Forelimb muscle (tissue), 1 donor: ENCODE data around the gene UBE2D4. TPM values are rescaled to one million over a fixed set of nuclear protein-coding genes. Genes with fewer than 3 reads are reported as not detected.
"Not testable (repeated sequence)": the region's sequence is repeated elsewhere in the genome, so short reads cannot be mapped to it uniquely, and the experiment has no call there.

Source experiments
- DNase-seq: peaks from one replicate; pipeline ENCODE4 v3.0.0-alpha.2; 2013; ENCODE audit warnings: low read depth
- polyA plus RNA-seq: library from polyadenylated mRNA; unstranded; fragments of 120-200 nt; gene quantifications from one replicate; pipeline ENCODE4 v1.2.1, GENCODE V29; 2013; ENCODE audit not compliant: insufficient read length

Gene UBE2D4
- 19.1 TPM for polyA plus RNA-seq

GRCh38 chr7:43925984-43926797 lies at the start of gene UBE2D4:
TSS of gene UBE2D4 (plus strand) at chr7:43926436. CDS start at chr7:43926533, 97 bp downstream.
- peak; percentile 20 for DNase-seq

- no peak for DNase-seq
Measured at GRCh38 chr7:43876976-43877745, 49.1 kb upstream of the UBE2D4 start.

DNA sequence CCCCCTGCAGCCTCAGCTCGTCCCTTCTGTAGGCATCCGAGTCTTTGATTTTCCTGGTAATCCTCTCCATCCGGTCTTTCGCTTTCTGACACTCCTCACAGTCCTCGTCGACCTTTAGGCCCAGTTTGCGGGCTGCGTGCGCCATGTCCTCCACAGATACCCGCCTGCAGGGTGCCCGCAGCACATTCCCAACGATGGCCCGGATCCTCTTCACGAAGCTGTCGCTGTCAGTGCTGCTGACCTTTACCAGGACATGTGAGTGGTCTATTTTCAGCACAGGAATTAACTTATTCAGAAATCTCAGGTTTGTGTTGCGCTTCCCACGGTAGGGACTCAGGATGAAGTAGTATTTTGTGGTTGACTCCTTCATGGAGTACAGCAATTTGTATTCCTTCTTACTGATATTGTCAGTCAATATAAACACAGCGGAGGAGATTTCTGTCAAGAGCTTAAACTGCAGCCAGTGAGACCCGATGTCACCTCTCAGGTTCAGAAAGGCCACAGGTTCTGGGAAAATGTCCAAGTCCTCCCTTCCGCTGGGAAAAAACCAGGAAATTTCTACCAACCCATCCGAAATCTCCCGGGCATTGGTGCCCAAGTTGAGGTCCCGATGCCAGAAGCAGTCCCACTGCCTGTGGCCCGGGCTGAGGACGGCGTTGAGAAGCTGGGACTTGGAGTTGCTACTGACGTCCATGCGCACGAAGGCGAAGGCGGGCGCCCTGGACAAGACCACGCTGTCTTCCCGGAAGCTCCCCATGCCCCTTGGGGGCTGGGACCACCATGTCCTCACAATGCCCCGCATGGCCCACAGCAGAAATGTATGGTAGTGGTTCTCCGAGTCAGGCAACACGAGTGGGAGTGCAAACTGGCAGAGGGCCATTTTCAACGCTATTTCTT lies 48.0 kb upstream of the UBE2D4 start:
- DNase-seq, result no peak

DNA sequence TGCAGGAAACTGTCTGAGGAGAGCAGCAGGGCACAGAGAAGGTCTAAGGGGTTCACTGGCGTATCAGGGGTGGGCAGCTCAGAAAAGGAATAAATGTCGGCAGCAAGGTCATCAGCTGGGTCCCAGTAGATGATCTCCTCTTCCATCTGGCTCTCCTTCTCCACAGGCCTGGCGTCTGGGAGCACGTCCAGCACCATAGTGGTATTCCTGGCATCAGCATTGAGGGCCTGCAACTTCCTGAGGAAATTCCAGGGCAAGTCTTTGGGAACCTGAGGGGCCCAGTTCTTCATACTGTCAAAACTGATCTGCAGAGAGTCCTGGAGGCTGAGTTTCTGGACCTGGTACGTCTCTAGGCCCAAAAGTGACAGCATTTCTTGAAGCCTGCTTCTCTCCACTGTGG lies 47.4 kb upstream of the UBE2D4 start:
- DNase-seq, result no peak

GRCh38 chr7:43879477-43879876 lies 46.8 kb upstream of the UBE2D4 start:
- no peak for DNase-seq

- DNase-seq, result no peak
Measured at GRCh38 chr7:43880596-43880995, 45.6 kb upstream of the UBE2D4 start.

GRCh38 chr7:43884209-43884608 lies 42.0 kb upstream of the UBE2D4 start:
- DNase-seq, result no peak

GRCh38 chr7:43884617-43885016 lies 41.6 kb upstream of the UBE2D4 start:
- DNase-seq, result no peak

DNA sequence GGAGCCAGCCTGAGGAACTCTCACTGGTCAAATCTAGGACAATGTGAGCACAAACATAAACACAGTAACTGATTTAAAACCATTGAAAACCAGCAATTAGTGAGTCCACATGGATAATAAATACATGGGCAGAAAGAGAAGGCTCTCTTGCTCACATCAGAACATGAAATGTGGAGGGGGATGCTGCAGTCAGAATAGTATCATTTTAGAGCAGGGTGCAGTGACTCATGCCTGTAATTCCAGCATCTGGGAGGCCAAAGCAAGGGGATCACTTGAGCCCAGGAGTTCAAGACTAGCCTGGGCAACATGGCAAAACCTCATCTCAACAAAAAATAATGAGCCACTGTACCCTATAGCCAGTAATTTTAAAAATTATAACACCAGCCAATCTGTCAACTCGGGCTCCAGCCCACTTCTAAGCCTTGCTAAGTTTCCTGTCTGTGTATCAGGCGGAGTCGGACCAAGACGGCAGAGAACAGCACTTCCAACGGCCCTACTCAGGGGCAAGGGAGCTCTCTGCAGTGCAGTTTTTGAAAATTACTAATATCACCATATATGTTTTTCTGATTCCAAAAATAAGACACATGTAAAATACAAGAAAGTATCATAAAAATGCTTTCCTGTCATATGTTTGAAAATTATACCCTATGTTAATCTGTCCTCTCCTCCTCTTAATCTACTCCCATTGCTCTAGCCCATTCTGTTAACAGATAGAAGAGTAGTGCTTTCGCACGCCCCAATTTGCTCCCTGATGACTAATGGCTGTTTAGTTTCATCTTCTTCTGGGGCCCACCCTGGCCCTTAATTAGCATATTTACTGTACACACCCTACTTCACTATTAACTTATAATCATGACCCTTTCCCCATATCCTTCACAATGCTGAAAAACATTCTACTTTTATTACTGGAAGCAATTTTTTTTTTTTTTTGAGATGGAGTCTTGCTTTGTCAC lies 37.0 kb upstream of the UBE2D4 start:
- DNase-seq, result no peak

GRCh38 chr7:43890468-43890867 lies 35.8 kb upstream of the UBE2D4 start:
- no peak for DNase-seq

GRCh38 chr7:43891069-43891955 lies 34.9 kb upstream of the UBE2D4 start:
- no peak for DNase-seq

GRCh38 chr7:43895847-43896415 lies 30.3 kb upstream of the UBE2D4 start:
- DNase-seq, result no peak

DNA sequence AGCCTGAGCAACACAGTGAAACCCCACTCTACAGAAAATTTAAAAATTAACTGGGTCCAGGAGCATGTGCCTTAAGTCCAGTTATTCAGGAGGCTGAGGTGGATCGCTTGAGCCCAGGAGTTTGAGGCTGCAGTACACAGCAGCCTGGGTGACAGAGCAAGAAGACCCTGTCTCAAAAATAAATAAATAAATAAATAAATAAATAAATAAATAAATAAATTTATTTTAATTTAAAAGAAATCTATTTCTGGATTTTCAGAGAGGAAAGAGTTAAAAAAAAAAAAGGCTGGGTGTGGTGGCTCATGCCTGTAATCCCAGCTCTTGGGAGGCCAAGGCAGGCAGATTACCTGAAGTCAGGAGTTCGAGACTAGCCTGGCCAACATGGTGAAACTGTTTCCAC lies 27.7 kb upstream of the UBE2D4 start:
- DNase-seq, result not testable (repeated sequence)

GRCh38 chr7:43902542-43903054 lies 23.6 kb upstream of the UBE2D4 start:
- no peak for DNase-seq

- no peak for DNase-seq
Measured at GRCh38 chr7:43904533-43905208, 21.6 kb upstream of the UBE2D4 start.

GRCh38 chr7:43905209-43905946 lies 20.9 kb upstream of the UBE2D4 start:
- no peak for DNase-seq

DNA sequence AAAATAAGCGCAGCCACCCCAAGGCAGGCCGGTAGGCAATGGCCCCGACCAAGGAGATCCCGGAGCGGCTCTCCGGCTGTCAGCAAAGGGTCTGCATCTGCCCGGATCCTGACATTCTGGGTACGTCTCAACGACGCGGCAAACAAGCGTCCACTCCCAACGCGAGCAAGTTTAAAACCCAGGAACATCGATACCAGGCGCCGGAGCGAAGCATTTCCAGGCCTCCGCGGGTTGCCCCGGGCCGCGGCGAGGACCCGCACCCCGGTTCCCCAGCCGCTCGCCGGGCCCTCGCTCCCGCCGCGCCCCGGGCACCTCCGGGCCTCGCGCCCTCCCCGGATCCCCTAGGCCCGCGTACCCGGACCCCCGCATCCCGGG lies 20.3 kb upstream of the UBE2D4 start:
- no peak for DNase-seq
